ENCODE measurements around the gene EXOC2.

The EXOC2 gene

GRCh38 chr6:677919-678318 is 15.0 kb downstream of the EXOC2 start:
- TF ChIP-seq, protein P1, sequence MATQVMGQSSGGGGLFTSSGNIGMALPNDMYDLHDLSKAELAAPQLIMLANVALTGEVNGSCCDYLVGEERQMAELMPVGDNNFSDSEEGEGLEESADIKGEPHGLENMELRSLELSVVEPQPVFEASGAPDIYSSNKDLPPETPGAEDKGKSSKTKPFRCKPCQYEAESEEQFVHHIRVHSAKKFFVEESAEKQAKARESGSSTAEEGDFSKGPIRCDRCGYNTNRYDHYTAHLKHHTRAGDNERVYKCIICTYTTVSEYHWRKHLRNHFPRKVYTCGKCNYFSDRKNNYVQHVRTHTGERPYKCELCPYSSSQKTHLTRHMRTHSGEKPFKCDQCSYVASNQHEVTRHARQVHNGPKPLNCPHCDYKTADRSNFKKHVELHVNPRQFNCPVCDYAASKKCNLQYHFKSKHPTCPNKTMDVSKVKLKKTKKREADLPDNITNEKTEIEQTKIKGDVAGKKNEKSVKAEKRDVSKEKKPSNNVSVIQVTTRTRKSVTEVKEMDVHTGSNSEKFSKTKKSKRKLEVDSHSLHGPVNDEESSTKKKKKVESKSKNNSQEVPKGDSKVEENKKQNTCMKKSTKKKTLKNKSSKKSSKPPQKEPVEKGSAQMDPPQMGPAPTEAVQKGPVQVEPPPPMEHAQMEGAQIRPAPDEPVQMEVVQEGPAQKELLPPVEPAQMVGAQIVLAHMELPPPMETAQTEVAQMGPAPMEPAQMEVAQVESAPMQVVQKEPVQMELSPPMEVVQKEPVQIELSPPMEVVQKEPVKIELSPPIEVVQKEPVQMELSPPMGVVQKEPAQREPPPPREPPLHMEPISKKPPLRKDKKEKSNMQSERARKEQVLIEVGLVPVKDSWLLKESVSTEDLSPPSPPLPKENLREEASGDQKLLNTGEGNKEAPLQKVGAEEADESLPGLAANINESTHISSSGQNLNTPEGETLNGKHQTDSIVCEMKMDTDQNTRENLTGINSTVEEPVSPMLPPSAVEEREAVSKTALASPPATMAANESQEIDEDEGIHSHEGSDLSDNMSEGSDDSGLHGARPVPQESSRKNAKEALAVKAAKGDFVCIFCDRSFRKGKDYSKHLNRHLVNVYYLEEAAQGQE (IDR thresholded peaks at IDR 0.05; ENCODE audit: insufficient read depth in 1 of 2, low read depth in 2 of 2, low read length in 2 of 2) = no peak
- TF ChIP-seq FOXP2 (optimal IDR thresholded peaks at IDR 0.05; ENCODE audit: borderline replicate concordance, extremely low read depth, extremely low read length, insufficient read depth) (no peak), SIN3A (IDR thresholded peaks at IDR 0.05; ENCODE audit: borderline replicate concordance, insufficient read depth, low read length) (no peak)

DNA sequence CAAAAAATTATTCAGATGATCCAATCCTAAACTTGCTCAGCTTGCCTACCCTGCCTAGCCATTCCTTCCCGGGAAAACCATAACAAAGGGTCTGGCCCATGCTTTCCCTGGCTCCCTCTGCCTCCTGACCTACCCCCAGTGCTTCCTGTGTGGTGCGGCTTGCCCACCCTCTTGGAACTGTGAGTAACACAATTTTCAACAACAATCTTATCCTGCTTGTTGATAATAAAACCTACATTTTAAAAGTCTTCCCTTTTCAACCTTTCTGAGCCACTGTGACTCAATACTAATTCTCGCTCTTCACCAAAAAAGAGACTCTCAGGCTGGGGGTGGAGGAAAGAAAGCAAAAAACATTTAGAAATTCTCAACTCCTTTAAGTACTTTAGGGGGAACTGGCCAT is 18.0 kb downstream of the EXOC2 start:
- TF ChIP-seq, protein P1 (IDR thresholded peaks at IDR 0.05; ENCODE audit: insufficient read depth in 1 of 2, low read depth in 2 of 2, low read length in 2 of 2) = no peak
- TF ChIP-seq TAF1 (IDR thresholded peaks at IDR 0.05; ENCODE audit: borderline replicate concordance, insufficient read depth, low read length) = no peak
- TF ChIP-seq FOXP2 (optimal IDR thresholded peaks at IDR 0.05; ENCODE audit: borderline replicate concordance, extremely low read depth, extremely low read length, insufficient read depth) = no peak
- TF ChIP-seq SIN3A (IDR thresholded peaks at IDR 0.05; ENCODE audit: borderline replicate concordance, insufficient read depth, low read length) = no peak
- no peak for TF ChIP-seq POLR2AphosphoS5 (IDR thresholded peaks at IDR 0.05; ENCODE audit: low read depth, low read length)

GRCh38 chr6:674406-674805 is 18.5 kb downstream of the EXOC2 start:
- no peak for TF ChIP-seq SIN3A (IDR thresholded peaks at IDR 0.05; ENCODE audit: borderline replicate concordance, insufficient read depth, low read length)
- TF ChIP-seq, protein P1 (IDR thresholded peaks at IDR 0.05; ENCODE audit: insufficient read depth in 1 of 2, low read depth in 2 of 2, low read length in 2 of 2) = no peak
- no peak for TF ChIP-seq TAF1 (IDR thresholded peaks at IDR 0.05; ENCODE audit: borderline replicate concordance, insufficient read depth, low read length)
- TF ChIP-seq POLR2AphosphoS5 (IDR thresholded peaks at IDR 0.05; ENCODE audit: low read depth, low read length) = no peak
- TF ChIP-seq FOXP2 (optimal IDR thresholded peaks at IDR 0.05; ENCODE audit: borderline replicate concordance, extremely low read depth, extremely low read length, insufficient read depth) = no peak

DNA sequence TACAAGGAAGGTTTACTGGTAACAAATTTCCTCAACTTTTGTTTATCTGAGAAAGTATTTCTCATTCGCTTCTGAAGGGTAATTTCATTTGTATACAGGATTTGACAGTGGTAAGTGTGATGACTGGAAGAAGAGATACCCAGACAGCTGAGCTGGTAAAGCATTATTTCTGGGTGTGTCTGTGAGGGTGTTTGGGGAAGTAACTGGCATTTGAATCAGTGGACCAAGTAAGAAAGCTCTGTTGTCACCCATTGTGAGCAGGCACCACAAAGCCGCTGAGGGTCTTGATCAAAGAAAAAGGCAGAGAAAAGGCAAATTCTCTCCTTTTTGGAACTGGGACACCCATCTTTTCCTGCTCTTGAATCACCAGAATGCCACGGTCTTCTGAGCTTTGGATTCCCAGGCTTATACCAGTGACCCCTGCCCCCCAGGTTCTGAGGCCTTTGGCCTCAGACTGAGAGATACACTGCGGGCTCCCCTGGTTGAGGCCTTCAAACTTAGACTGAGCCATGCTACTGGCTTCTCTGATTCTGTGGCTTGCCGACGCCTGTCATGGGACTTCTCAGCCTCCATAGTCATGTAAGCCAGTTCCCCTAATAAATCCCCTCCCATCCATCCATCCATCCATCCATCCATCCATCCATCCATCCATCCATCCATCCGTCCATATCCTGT is 25.5 kb downstream of the EXOC2 start:
- TF ChIP-seq POLR2AphosphoS5 (IDR thresholded peaks at IDR 0.05; ENCODE audit: low read depth, low read length) (no peak), TAF1 (IDR thresholded peaks at IDR 0.05; ENCODE audit: borderline replicate concordance, insufficient read depth, low read length) (no peak), FOXP2 (optimal IDR thresholded peaks at IDR 0.05; ENCODE audit: borderline replicate concordance, extremely low read depth, extremely low read length, insufficient read depth) (no peak), SIN3A (IDR thresholded peaks at IDR 0.05; ENCODE audit: borderline replicate concordance, insufficient read depth, low read length) (no peak)
- TF ChIP-seq, protein P1 (IDR thresholded peaks at IDR 0.05; ENCODE audit: insufficient read depth in 1 of 2, low read depth in 2 of 2, low read length in 2 of 2) = no peak
